PFSK-1 (cell line): ENCODE results near the gene TNS4.

Experiments
- FOXP2 ChIP-seq: optimal IDR thresholded peaks from 2 replicates; pipeline ENCODE3; 2011; ENCODE audit warnings: borderline replicate concordance, control low read depth, inconsistent platforms; ENCODE audit not compliant: insufficient read depth; ENCODE audit errors: extremely low read length, extremely low read depth
- POLR2AphosphoS5 ChIP-seq: IDR thresholded peaks from 2 replicates; pipeline ENCODE4 v1.6.1; 2012; ENCODE audit warnings: low read depth, mild to moderate bottlenecking, control low read depth, low read length, moderate library complexity
- SIN3A ChIP-seq: IDR thresholded peaks from 2 replicates; pipeline ENCODE4 v1.6.1; 2012; ENCODE audit warnings: mild to moderate bottlenecking, low read length, moderate library complexity, borderline replicate concordance; ENCODE audit not compliant: insufficient read depth
- TAF1 ChIP-seq: IDR thresholded peaks from 2 replicates; pipeline ENCODE4 v1.6.1; 2012; ENCODE audit warnings: low read length, control low read depth, borderline replicate concordance; ENCODE audit not compliant: insufficient read depth
- TF ChIP-seq, protein P1 (sequence below), 2 experiments: IDR thresholded peaks; 2 replicates each; pipeline versions ENCODE4 v1.6.1 to v1.8.0; 2011 to 2012; ENCODE audit warnings: low read depth in 2 of 2, low read length in 2 of 2, control low read depth in 1 of 2, inconsistent platforms in 1 of 2, mild to moderate bottlenecking in 1 of 2, moderate library complexity in 1 of 2; ENCODE audit not compliant: insufficient read depth in 1 of 2

The TNS4 gene

DNA sequence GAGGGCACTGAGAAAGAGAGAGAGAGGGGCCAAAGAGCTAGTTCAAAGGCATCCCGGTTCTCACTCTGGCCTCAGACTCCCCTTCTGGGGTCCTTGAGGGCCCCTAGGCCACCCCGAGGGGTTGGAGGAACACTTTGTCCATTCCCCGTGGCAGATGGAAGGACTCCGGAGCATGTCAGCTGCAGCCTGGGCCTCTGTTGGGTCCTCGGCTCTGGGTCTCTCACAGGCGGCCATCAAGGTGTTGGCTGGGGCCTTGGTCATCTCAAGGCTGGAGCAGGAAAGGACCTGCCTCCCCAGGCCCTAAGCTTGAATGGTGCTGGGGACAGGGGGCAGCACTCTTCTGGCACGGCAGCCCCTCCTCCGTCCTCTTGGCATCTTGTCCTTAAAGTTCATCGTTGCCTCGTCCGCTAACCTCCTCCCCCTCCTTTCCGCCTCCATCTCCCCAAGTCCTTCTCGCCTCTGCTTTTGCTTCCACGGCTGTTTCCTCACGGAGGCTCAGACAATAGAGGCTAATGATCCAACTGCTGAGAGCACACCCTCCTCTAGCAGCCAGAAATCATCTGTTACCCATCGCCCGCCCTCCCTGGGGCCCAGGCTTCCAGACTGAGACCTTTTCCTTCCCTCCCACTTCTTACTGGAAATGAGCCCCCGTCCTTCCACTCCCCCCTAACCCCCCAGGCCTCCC is 40.6 kb upstream of the TNS4 start:
- no peak for TF ChIP-seq FOXP2
- no peak for TF ChIP-seq SIN3A
- TF ChIP-seq TAF1, result no peak
- TF ChIP-seq, protein P1, sequence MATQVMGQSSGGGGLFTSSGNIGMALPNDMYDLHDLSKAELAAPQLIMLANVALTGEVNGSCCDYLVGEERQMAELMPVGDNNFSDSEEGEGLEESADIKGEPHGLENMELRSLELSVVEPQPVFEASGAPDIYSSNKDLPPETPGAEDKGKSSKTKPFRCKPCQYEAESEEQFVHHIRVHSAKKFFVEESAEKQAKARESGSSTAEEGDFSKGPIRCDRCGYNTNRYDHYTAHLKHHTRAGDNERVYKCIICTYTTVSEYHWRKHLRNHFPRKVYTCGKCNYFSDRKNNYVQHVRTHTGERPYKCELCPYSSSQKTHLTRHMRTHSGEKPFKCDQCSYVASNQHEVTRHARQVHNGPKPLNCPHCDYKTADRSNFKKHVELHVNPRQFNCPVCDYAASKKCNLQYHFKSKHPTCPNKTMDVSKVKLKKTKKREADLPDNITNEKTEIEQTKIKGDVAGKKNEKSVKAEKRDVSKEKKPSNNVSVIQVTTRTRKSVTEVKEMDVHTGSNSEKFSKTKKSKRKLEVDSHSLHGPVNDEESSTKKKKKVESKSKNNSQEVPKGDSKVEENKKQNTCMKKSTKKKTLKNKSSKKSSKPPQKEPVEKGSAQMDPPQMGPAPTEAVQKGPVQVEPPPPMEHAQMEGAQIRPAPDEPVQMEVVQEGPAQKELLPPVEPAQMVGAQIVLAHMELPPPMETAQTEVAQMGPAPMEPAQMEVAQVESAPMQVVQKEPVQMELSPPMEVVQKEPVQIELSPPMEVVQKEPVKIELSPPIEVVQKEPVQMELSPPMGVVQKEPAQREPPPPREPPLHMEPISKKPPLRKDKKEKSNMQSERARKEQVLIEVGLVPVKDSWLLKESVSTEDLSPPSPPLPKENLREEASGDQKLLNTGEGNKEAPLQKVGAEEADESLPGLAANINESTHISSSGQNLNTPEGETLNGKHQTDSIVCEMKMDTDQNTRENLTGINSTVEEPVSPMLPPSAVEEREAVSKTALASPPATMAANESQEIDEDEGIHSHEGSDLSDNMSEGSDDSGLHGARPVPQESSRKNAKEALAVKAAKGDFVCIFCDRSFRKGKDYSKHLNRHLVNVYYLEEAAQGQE (IDR thresholded peaks at IDR 0.05; ENCODE audit: insufficient read depth in 1 of 2, low read depth in 2 of 2, low read length in 2 of 2), result no peak

DNA sequence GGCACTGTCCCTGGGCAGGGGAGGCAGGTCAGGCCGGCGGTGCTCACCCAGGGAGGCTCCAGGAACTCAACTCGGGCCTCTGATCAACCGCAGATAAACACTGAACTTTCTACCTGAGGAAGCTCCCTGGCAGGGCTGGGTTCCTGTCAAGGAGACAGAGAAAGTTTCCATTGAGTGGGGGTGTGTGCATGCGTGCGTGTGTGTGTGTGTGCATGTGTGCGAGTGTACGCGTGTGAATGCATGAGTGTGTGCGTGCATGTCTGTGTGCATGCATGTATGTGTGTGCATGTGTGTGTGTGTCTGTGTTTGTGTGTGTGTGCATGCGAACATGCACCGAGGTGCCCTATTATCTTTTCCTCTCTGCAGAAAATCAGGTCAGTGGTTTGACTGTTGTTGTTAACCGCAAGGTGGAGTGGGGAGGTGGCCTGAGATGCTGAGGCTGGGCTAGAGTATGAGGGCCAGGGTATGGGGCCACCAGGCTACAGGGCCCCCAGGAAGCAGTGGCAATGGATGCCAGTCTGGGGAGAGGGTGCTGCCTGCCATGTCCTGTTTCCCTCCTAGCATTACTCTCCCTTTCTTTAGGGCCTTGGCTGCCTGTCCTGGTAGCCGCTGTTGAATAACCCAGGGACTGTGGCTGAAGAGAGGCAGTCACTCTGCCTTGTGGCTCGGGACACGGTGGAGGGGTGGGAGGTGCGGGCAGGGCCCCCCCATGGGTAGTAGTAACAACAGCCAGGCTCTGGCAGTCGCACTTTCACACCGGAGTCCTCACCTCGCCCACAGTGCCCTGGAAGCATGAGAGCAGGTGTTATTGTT is 39.8 kb upstream of the TNS4 start:
- TF ChIP-seq, protein P1 (IDR thresholded peaks at IDR 0.05; ENCODE audit: insufficient read depth in 1 of 2, low read depth in 2 of 2, low read length in 2 of 2), result no peak
- TF ChIP-seq FOXP2, result no peak
- TF ChIP-seq SIN3A, result no peak
- TF ChIP-seq POLR2AphosphoS5, result no peak
- TF ChIP-seq TAF1, result no peak

DNA sequence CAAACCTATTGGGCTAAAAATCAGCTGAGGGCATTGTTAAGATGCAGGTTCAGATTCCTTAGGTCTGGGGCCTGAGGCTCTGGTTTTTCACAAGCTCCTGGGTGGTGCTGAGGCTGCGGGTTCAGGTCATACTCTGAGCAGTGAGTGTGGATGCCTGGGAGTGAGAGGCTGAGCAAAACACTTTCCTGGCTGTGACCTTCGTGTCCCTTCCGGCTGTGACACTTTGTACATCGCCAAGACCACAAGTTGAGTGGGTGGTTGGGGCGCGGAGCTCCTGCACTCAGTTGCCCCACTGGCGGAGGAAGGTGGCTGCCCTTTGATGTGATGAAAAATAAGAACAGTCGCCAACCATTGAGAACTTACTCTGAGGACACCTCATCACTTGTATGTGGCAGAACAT is 39.0 kb upstream of the TNS4 start:
- no peak for TF ChIP-seq TAF1
- TF ChIP-seq, protein P1 (IDR thresholded peaks at IDR 0.05; ENCODE audit: insufficient read depth in 1 of 2, low read depth in 2 of 2, low read length in 2 of 2), result no peak
- no peak for TF ChIP-seq SIN3A
- no peak for TF ChIP-seq POLR2AphosphoS5

DNA sequence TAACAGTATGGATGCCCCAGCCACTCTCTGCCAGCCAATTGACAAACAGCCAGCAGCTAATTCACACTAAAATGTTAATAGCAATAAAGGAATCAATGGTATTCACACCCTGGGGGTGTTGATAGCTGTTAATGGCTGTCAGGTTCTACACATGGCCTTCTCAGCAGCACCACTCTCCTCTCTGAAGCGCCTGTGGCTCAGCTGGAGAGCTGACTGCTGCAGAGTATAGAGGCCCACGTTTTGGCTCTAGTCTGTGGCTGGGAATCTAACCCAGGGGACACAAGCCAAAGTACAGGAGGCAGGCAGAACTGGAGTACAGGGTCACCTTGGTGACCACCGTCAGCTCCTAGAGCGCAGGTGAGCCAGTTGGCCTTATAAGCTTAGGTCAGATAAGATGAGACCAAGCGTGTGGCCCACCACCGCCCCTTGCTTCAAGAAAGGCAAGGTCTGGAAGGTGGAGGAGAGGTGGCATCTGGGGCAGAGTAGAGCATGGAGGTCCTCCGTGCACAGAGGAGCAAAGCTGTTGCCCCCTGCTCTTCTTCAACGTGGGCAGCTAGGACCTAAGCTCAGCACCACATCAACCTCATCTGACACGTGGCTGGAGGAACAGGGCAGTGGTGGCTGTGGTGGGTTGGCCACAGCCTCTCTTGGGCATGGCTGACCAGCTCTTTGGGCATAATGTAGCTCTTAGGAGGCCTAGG is 38.4 kb upstream of the TNS4 start:
- TF ChIP-seq, protein P1 (IDR thresholded peaks at IDR 0.05; ENCODE audit: insufficient read depth in 1 of 2, low read depth in 2 of 2, low read length in 2 of 2), result no peak
- TF ChIP-seq POLR2AphosphoS5 (no peak), FOXP2 (no peak), TAF1 (no peak), SIN3A (no peak)
